Activated CD4-positive, alpha-beta memory T cell treated with anti-CD3 and anti-CD28 coated beads for 36 hours (primary cell): ENCODE data around the gene RS1. TPM values are rescaled to one million over a fixed set of nuclear protein-coding genes. Genes with fewer than 3 reads are reported as not detected.

ENCODE experiments used
- CTCF ChIA-PET: fragments of 350-600 bp; sonication (Branson Sonifier 250); formaldehyde crosslinking; loops from one replicate; lab custom pipeline; 2021; ENCODE audit warnings: antibody characterized with exemption, inconsistent platforms; lab: Charles Lee
- POLR2A ChIA-PET: fragments of 350-600 bp; sonication (Branson Sonifier 250); formaldehyde crosslinking; loops from one replicate; lab custom pipeline; 2021; ENCODE audit warnings: antibody characterized with exemption; lab: Charles Lee
- DNase-seq: peaks from one replicate; pipeline ENCODE4 v3.0.0-alpha.2; 2020
- H3K27ac Mint-ChIP-seq: one replicate; pipeline ENCODE4 v1.8.0; 2021; ENCODE audit warnings: mixed read lengths
- H3K27me3 Mint-ChIP-seq: one replicate; pipeline ENCODE4 v1.8.0; 2021; ENCODE audit warnings: mixed read lengths
- H3K36me3 Mint-ChIP-seq: one replicate; pipeline ENCODE4 v1.8.0; 2021; ENCODE audit warnings: mixed read lengths
- H3K4me1 Mint-ChIP-seq: one replicate; pipeline ENCODE4 v1.8.0; 2021; ENCODE audit warnings: low read depth, mixed read lengths
- H3K4me3 Mint-ChIP-seq: one replicate; pipeline ENCODE4 v1.8.0; 2021; ENCODE audit warnings: mild to moderate bottlenecking, mixed read lengths
- H3K9me3 Mint-ChIP-seq: one replicate; pipeline ENCODE4 v1.8.0; 2021; ENCODE audit warnings: mixed read lengths
- intact Hi-C: fragments of 100-400 bp; cut with micrococcal nuclease; formaldehyde crosslinking; loops from one replicate; pipeline ENCODE4 v1.15.1; 2023
- total RNA-seq, 2 experiments: library from RNA; stranded (reverse); gene quantifications; one replicate each; pipeline ENCODE4 v1.2.3, GENCODE V29; 2021

Gene RS1
- total RNA-seq, 2 experiments from 2014 or later = not detected

DNA sequence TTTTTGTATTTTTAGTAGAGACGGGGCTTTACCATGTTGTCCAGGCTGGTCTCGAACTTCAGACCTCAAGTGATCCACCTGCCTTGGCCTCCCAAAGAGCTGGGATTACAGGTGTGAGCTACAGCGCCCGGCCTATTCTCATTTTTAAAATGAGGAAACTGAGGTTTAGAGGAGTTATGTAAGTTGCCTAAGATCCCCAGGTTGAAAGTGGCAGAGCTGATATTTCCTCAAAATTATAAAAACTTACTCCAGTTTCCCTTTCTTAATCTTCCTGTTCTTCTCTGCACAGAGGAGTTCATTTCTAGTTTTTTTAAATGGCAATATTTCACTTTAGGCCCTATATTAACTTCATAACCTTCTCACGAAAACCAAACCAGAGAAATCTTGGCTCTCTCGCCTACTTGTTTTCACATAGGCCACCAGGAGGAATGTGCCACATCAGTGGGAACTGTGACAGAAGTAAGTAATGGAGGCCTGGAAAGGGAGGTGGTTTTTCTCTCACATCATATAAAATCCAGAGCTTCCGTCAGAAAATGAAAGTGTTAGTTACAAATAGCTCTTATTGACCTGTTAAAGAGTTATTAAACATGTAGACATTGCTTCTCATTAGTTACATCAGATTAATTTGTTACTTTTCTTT is 16.1 kb upstream of the RS1 start:
- Mint-ChIP-seq H3K36me3 (no peaks in the 10 kb centered on the region), H3K4me3 (no peak overlapping the region), H3K4me1 (no peaks in the 10 kb centered on the region), H3K27me3 (no peaks in the 10 kb centered on the region), H3K9me3 (no peaks in the 10 kb centered on the region), H3K27ac (no peak overlapping the region)
- POLR2A ChIA-PET = no interaction called here
- CTCF ChIA-PET = no interaction called here
- no peak for DNase-seq
- intact Hi-C loops = no loop called here

- DNase-seq = no peak
- no peaks in the 10 kb centered on the region for H3K36me3 Mint-ChIP-seq
- H3K27ac Mint-ChIP-seq = no peak overlapping the region
- CTCF ChIA-PET = no interaction called here
- intact Hi-C loops = no loop called here
- no peak overlapping the region for H3K4me3 Mint-ChIP-seq
- H3K9me3 Mint-ChIP-seq = no peaks in the 10 kb centered on the region
- POLR2A ChIA-PET = no interaction called here
- H3K4me1 Mint-ChIP-seq = no peaks in the 10 kb centered on the region
- peaks cover 2% of the 10 kb centered on the region for H3K27me3 Mint-ChIP-seq
These were observed 11.1 kb upstream of the RS1 start for GRCh38 chrX:18682979-18683387.

DNA sequence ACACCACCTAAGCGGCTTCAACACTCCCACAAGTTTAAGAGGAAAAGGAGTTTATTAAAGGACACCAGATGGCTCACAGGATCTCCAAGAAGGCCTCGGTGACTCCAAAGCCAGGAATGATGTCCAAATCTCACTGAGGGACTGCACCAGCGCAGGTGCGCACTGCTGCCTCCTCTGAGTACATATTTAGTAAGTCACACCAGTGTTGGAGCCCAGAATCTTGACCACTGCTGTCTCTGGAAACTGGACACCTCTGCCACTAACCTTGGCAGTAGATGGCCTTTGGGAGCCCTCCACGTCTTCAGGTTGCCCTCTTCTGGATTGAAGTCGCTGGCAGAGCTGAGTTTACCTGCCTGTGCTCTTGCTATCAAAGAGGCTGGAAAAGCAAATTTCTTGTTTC is 10.1 kb upstream of the RS1 start:
- Mint-ChIP-seq H3K4me3 (no peak overlapping the region), H3K27me3 (peaks cover 2% of the 10 kb centered on the region), H3K27ac (no peak overlapping the region), H3K4me1 (no peaks in the 10 kb centered on the region), H3K9me3 (no peaks in the 10 kb centered on the region), H3K36me3 (no peaks in the 10 kb centered on the region)
- intact Hi-C loops = no loop called here
- POLR2A ChIA-PET = no interaction called here
- no peak for DNase-seq
- CTCF ChIA-PET = no interaction called here

DNA sequence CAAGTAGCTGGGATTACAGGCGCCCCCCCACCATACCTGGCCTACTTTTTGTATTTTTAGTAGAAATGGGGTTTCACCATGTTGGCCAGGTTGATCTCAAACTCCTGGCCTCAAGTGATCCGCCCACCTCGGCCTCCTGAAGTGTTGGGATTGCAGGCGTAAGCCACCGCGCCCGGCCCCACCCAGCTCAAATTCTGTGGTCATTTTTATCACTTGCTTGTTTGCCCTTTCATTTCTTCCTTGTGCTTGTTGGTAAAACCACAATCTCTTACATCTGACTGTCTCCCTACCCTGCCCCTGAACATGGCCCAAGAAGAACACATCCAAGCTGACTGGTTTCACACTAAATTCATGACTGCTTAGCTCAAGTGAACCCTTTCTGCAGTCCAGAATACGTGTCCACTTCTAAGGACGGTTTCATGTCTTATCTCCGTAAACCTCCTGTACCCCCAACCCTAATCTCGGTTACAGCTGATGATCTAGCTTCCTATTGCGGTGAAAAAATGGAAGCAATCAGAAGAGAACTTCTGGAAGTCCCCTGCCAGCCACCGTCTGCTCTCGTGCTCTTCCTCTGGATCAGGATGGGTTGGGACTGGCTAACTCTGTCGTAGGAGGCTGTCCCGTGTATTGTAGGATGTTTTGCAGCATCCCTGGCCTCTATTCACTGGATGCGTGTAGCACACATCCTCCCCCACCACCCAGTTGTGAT is 5.4 kb upstream of the RS1 start:
- H3K4me1 Mint-ChIP-seq = no peaks in the 10 kb centered on the region
- DNase-seq = no peak
- no peaks in the 10 kb centered on the region for H3K9me3 Mint-ChIP-seq
- H3K27me3 Mint-ChIP-seq = no peaks in the 10 kb centered on the region
- H3K27ac Mint-ChIP-seq = no peak overlapping the region
- H3K36me3 Mint-ChIP-seq = no peaks in the 10 kb centered on the region
- ChIA-PET POLR2A (no interaction called here), CTCF (no interaction called here)
- intact Hi-C loops = loop anchor here (10.0 kb wide), 1 partner anchor 1007 kb away; no protein-coding TSS in a partner anchor
- H3K4me3 Mint-ChIP-seq = no peak overlapping the region

- intact Hi-C loops = loop anchor here (10.0 kb wide), 1 partner anchor 1008 kb away; no protein-coding TSS in a partner anchor
- H3K27me3 Mint-ChIP-seq = no peaks in the 10 kb centered on the region
- no peaks in the 10 kb centered on the region for H3K36me3 Mint-ChIP-seq
- POLR2A ChIA-PET = no interaction called here
- DNase-seq = no peak
- H3K9me3 Mint-ChIP-seq = no peaks in the 10 kb centered on the region
- no peak overlapping the region for H3K4me3 Mint-ChIP-seq
- no peaks in the 10 kb centered on the region for H3K4me1 Mint-ChIP-seq
- no peak overlapping the region for H3K27ac Mint-ChIP-seq
- CTCF ChIA-PET = no interaction called here
These were observed 4.6 kb upstream of the RS1 start for GRCh38 chrX:18676470-18676869.

- Mint-ChIP-seq H3K36me3 (no peaks in the 10 kb centered on the region), H3K4me1 (no peaks in the 10 kb centered on the region), H3K9me3 (no peaks in the 10 kb centered on the region), H3K4me3 (no peak overlapping the region), H3K27ac (no peak overlapping the region), H3K27me3 (no peaks in the 10 kb centered on the region)
- ChIA-PET POLR2A (no interaction called here), CTCF (no interaction called here)
- intact Hi-C loops = loop anchor here (10.0 kb wide), 1 partner anchor 1009 kb away; no protein-coding TSS in a partner anchor
- no peak for DNase-seq
These were observed 4.1 kb upstream of the RS1 start for GRCh38 chrX:18676050-18676449.

- ChIA-PET POLR2A (no interaction called here), CTCF (no interaction called here)
- Mint-ChIP-seq H3K4me1 (no peaks in the 10 kb centered on the region), H3K9me3 (no peaks in the 10 kb centered on the region), H3K36me3 (no peaks in the 10 kb centered on the region), H3K27me3 (no peaks in the 10 kb centered on the region), H3K27ac (peak overlapping the region; percentile 77), H3K4me3 (peak overlapping the region; percentile 69)
- intact Hi-C loops = loop anchor here (2.0 to 10.0 kb wide), 5 partner anchors 212 to 1010 kb away; partner anchors contain the start of genes CDKL5, PDHA1 and PHKA2
- DNase-seq = peak; percentile 79
These were observed 3.2 kb upstream of the RS1 start for GRCh38 chrX:18674788-18675735.

GRCh38 chrX:18674417-18674787 is 2.5 kb upstream of the RS1 start:
- peak overlapping the region; percentile 67 for H3K27ac Mint-ChIP-seq
- CTCF ChIA-PET = no interaction called here
- POLR2A ChIA-PET = no interaction called here
- peak; percentile 34 for DNase-seq
- no peaks in the 10 kb centered on the region for H3K9me3 Mint-ChIP-seq
- H3K4me1 Mint-ChIP-seq = no peaks in the 10 kb centered on the region
- intact Hi-C loops = loop anchor here (2.0 to 10.0 kb wide), 5 partner anchors 213 to 1010 kb away; partner anchors contain the start of genes CDKL5, PDHA1 and PHKA2
- no peaks in the 10 kb centered on the region for H3K36me3 Mint-ChIP-seq
- H3K4me3 Mint-ChIP-seq = peak overlapping the region; percentile 69
- H3K27me3 Mint-ChIP-seq = no peaks in the 10 kb centered on the region

GRCh38 chrX:18668071-18668835 is 3.7 kb downstream of the RS1 start:
- Mint-ChIP-seq H3K36me3 (no peaks in the 10 kb centered on the region), H3K4me3 (no peak overlapping the region), H3K27ac (no peak overlapping the region), H3K9me3 (no peaks in the 10 kb centered on the region), H3K4me1 (peaks cover 5% of the 10 kb centered on the region), H3K27me3 (no peaks in the 10 kb centered on the region)
- intact Hi-C loops = no loop called here
- POLR2A ChIA-PET = no interaction called here
- CTCF ChIA-PET = no interaction called here
- DNase-seq = no peak

GRCh38 chrX:18666614-18667013 is 5.3 kb downstream of the RS1 start:
- Mint-ChIP-seq H3K27ac (no peak overlapping the region), H3K4me1 (peaks cover 5% of the 10 kb centered on the region), H3K27me3 (no peaks in the 10 kb centered on the region), H3K36me3 (no peaks in the 10 kb centered on the region), H3K9me3 (no peaks in the 10 kb centered on the region), H3K4me3 (no peak overlapping the region)
- intact Hi-C loops = no loop called here
- CTCF ChIA-PET = no interaction called here
- POLR2A ChIA-PET = no interaction called here
- DNase-seq = no peak

DNA sequence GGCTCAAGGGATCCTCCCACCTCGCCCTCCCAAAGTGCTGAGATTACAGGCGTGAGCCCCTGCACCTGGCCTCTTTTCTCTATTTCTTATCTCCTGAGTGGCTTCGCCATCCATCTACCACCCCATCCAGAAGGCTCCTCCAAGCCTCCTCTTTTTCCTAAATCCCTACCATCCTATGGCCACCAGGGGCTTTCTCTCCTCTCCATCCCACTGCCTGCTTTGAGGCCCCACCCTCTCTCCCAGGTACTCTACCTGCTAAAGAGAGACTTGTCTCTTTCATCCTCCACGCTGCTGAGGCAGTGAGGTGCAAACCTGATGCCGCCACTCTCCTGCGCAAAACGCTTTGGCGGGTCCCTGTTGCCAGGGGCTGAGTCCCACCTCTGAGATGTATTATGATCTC is 7.0 kb downstream of the RS1 start:
- ChIA-PET CTCF (no interaction called here), POLR2A (no interaction called here)
- intact Hi-C loops = no loop called here
- Mint-ChIP-seq H3K27ac (no peak overlapping the region), H3K36me3 (no peaks in the 10 kb centered on the region), H3K9me3 (no peaks in the 10 kb centered on the region), H3K4me3 (no peak overlapping the region), H3K27me3 (no peaks in the 10 kb centered on the region), H3K4me1 (peaks cover 5% of the 10 kb centered on the region)
- no peak for DNase-seq
